Measurements from ENCODE around the gene CALML5.

The CALML5 gene

GRCh38 chr10:5498791-5499492 is 428 bp downstream of the CALML5 start:
- no peak for DNase-seq

GRCh38 chr10:5497948-5498730 is 1.2 kb downstream of the CALML5 start:
- no peak for DNase-seq

GRCh38 chr10:5497289-5497688 is 2.1 kb downstream of the CALML5 start:
- DNase-seq = no peak

GRCh38 chr10:5496261-5497250 is 2.8 kb downstream of the CALML5 start:
- DNase-seq = no peak

- no peak for DNase-seq
These were observed 4.8 kb downstream of the CALML5 start for GRCh38 chr10:5494611-5495010.

- DNase-seq = no peak
These were observed 5.7 kb downstream of the CALML5 start for GRCh38 chr10:5493691-5494090.

GRCh38 chr10:5492929-5493576 is 6.3 kb downstream of the CALML5 start:
- no peak for DNase-seq

GRCh38 chr10:5492322-5492855 is 7.0 kb downstream of the CALML5 start:
- DNase-seq = no peak

- DNase-seq = no peak
These were observed 7.9 kb downstream of the CALML5 start for GRCh38 chr10:5491477-5491876.

- no peak for DNase-seq
These were observed 8.5 kb downstream of the CALML5 start for GRCh38 chr10:5490698-5491464.

GRCh38 chr10:5490032-5490431 is 9.3 kb downstream of the CALML5 start:
- DNase-seq = no peak

- DNase-seq = no peak
These were observed 10.9 kb downstream of the CALML5 start for GRCh38 chr10:5488272-5489161.

- no peak for DNase-seq
These were observed 12.5 kb downstream of the CALML5 start for GRCh38 chr10:5486853-5487235.

- no peak for DNase-seq
These were observed 13.2 kb downstream of the CALML5 start for GRCh38 chr10:5485948-5486852.

- no peak for DNase-seq
These were observed 14.1 kb downstream of the CALML5 start for GRCh38 chr10:5485290-5485689.

GRCh38 chr10:5484205-5484604 is 15.2 kb downstream of the CALML5 start:
- DNase-seq = no peak

GRCh38 chr10:5482016-5482415 is 17.4 kb downstream of the CALML5 start:
- no peak for DNase-seq

GRCh38 chr10:5481121-5481520 is 18.2 kb downstream of the CALML5 start:
- no peak for DNase-seq

GRCh38 chr10:5480162-5480941 is 19.0 kb downstream of the CALML5 start:
- no peak for DNase-seq

Measured in CD4-positive, alpha-beta T cell treated with Interleukin-17A for 4 hours (primary cell).